ENCODE measurements around the gene CARMIL1.

CARMIL1 gene

DNA sequence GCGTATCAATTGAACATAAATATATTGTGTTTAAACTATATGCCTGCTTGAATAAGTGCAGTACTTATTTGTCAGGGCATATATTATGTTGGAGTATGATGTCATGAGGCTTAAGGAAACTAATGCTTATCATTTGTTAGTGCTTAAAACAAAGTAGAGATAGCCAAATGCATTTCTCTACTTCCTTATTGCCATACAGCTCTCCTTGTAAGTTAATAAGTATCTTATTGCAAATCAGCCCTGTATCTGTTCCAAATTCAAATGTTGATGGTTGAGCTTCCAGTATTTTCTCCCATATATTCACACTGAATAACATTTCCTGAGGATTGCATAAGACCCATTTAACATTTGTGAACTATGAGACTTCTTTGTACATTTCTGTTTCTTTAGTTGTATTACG, 57.8 kb downstream of the CARMIL1 start:
- H3K27ac ChIP-seq (ENCODE audit: low read length, poor library complexity, severe bottlenecking), result no peak overlapping the region
- peaks cover 4% of the 10 kb centered on the region for H3K4me1 ChIP-seq (ENCODE audit: control insufficient read depth, insufficient read depth, low read depth, low read length)
- no peak overlapping the region for H4K91ac ChIP-seq (ENCODE audit: low read length)
- no peaks in the 10 kb centered on the region for H3K36me3 ChIP-seq (ENCODE audit: control insufficient read depth in 1 of 2, insufficient read depth in 2 of 2, low read depth in 1 of 2, low read length in 2 of 2)
- H3K27me3 ChIP-seq (ENCODE audit: control insufficient read depth in 1 of 2, insufficient read depth in 1 of 2, low read length in 2 of 2), result no peaks in the 10 kb centered on the region
- no peak overlapping the region for H2BK5ac ChIP-seq (ENCODE audit: low read depth, low read length, poor library complexity, severe bottlenecking)
- H4K8ac ChIP-seq (ENCODE audit: low read length), result no peak overlapping the region
- H2BK15ac ChIP-seq (ENCODE audit: low read depth, poor library complexity, severe bottlenecking), result no peak overlapping the region
- DNase-seq, result no peak
- H3K14ac ChIP-seq (ENCODE audit: low read length in 2 of 2), result no peak overlapping the region
- no peak overlapping the region for H3K18ac ChIP-seq (ENCODE audit: low read depth in 1 of 2, low read length in 2 of 2)
- no peak overlapping the region for H2BK120ac ChIP-seq (ENCODE audit: low read depth, low read length)
- WGBS, result 83% methylated on average over 1 of the region's 2 CpGs
- no peak overlapping the region for H2AFZ ChIP-seq (ENCODE audit: low read depth, low read length)
- H2BK12ac ChIP-seq (ENCODE audit: low read length in 2 of 2), result no peak overlapping the region
- H3K4me2 ChIP-seq (ENCODE audit: low read length, poor library complexity, severe bottlenecking), result no peak overlapping the region
- no peak overlapping the region for H3K4me3 ChIP-seq (ENCODE audit: insufficient read depth in 1 of 2, low read depth in 1 of 2, low read length in 2 of 2)
- H3K79me1 ChIP-seq (replicated peaks; ENCODE audit: low read length, poor library complexity, severe bottlenecking), result peaks cover 30% of the 10 kb centered on the region
- H3K9me3 ChIP-seq (ENCODE audit: control insufficient read depth, low read length), result no peaks in the 10 kb centered on the region
- no peak overlapping the region for H3K9ac ChIP-seq (ENCODE audit: low read length)
- no peak overlapping the region for H3K4ac ChIP-seq (ENCODE audit: low read depth in 1 of 2, low read length in 2 of 2)
- H2AK5ac ChIP-seq (ENCODE audit: low read length, severe bottlenecking), result no peak overlapping the region
- H3K23ac ChIP-seq (ENCODE audit: low read length in 2 of 2), result no peak overlapping the region

DNA sequence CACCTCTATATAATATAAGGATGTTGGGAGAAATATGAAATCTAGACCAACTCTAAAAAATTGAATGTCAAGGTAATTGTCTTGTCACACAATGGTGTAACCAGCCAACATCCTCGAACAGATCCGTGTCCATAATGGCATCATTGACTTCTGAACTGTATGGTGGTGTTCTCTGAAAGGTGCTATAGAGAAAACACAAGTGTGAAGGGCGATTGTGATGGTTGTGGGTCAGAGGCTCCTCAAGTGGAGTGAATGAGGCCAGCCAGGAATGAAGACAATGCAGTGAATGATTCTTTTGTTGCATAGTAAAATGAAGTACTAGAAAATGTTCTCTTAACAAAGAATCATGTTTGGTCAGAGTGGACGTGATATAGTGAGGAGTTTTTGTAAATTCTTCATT, 58.3 kb downstream of the CARMIL1 start:
- Histone ChIP-seq H3K9ac (ENCODE audit: low read length) (no peak overlapping the region), H3K4me3 (ENCODE audit: insufficient read depth in 1 of 2, low read depth in 1 of 2, low read length in 2 of 2) (no peak overlapping the region), H2BK15ac (ENCODE audit: low read depth, poor library complexity, severe bottlenecking) (no peak overlapping the region), H2BK12ac (ENCODE audit: low read length in 2 of 2) (no peak overlapping the region), H3K36me3 (ENCODE audit: control insufficient read depth in 1 of 2, insufficient read depth in 2 of 2, low read depth in 1 of 2, low read length in 2 of 2) (no peaks in the 10 kb centered on the region), H3K4ac (ENCODE audit: low read depth in 1 of 2, low read length in 2 of 2) (no peak overlapping the region), H2AK5ac (ENCODE audit: low read length, severe bottlenecking) (no peak overlapping the region), H2BK120ac (ENCODE audit: low read depth, low read length) (no peak overlapping the region), H3K79me1 (replicated peaks; ENCODE audit: low read length, poor library complexity, severe bottlenecking) (peaks cover 30% of the 10 kb centered on the region), H3K9me3 (ENCODE audit: control insufficient read depth, low read length) (no peaks in the 10 kb centered on the region), H4K8ac (ENCODE audit: low read length) (no peak overlapping the region), H3K27ac (ENCODE audit: low read length, poor library complexity, severe bottlenecking) (no peak overlapping the region), H2BK5ac (ENCODE audit: low read depth, low read length, poor library complexity, severe bottlenecking) (no peak overlapping the region), H3K14ac (ENCODE audit: low read length in 2 of 2) (no peak overlapping the region), H3K23ac (ENCODE audit: low read length in 2 of 2) (no peak overlapping the region), H3K4me1 (ENCODE audit: control insufficient read depth, insufficient read depth, low read depth, low read length) (peaks cover 4% of the 10 kb centered on the region), H2AFZ (ENCODE audit: low read depth, low read length) (no peak overlapping the region), H3K18ac (ENCODE audit: low read depth in 1 of 2, low read length in 2 of 2) (no peak overlapping the region), H3K27me3 (ENCODE audit: control insufficient read depth in 1 of 2, insufficient read depth in 1 of 2, low read length in 2 of 2) (no peaks in the 10 kb centered on the region), H4K91ac (ENCODE audit: low read length) (no peak overlapping the region), H3K4me2 (ENCODE audit: low read length, poor library complexity, severe bottlenecking) (no peak overlapping the region)
- no peak for DNase-seq
- 82% methylated on average over 4 of the region's 4 CpGs for WGBS

DNA sequence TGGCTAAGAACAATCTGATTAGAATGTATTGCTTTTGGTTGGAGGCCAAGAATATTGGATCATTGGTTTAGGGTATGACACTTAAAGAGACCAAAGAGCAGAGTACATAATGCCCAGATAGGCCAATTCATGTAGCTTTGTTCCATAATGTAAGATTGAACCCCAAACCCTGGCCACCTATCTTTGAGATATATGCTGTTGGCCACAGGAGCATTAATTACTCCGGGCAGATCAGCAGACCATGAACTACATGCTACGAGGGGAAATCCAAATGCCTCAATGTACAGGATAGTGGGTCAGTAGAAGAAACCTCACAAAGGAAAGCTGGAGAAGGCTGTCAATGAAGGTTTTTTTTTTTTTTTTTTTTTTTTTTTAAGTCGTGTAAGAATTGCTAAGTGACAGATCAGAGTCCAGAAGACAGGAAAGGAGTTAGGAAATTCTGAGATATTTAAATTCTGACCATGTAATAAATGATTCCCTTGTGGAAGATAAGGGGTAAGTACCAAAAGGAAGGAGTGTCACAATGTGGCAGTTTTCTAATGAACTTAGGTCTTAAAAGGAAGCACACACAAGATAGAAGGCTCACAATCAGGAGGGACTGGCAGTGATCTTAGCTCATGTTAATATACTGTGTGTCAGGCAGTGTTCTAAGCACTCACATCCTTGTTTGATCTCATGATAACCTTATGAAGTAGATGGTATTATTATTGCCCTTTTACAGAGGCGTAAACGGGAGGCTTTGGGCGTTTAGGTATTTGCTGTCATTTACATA, 61.4 kb downstream of the CARMIL1 start:
- H3K4me2 ChIP-seq (ENCODE audit: low read length, poor library complexity, severe bottlenecking), result no peak overlapping the region
- no peak overlapping the region for H3K18ac ChIP-seq (ENCODE audit: low read depth in 1 of 2, low read length in 2 of 2)
- no peak overlapping the region for H4K91ac ChIP-seq (ENCODE audit: low read length)
- H3K4me1 ChIP-seq (ENCODE audit: control insufficient read depth, insufficient read depth, low read depth, low read length), result peaks cover 4% of the 10 kb centered on the region
- no peak overlapping the region for H2BK120ac ChIP-seq (ENCODE audit: low read depth, low read length)
- H2BK15ac ChIP-seq (ENCODE audit: low read depth, poor library complexity, severe bottlenecking), result no peak overlapping the region
- DNase-seq, result no peak
- H4K8ac ChIP-seq (ENCODE audit: low read length), result no peak overlapping the region
- no peak overlapping the region for H3K9ac ChIP-seq (ENCODE audit: low read length)
- H3K36me3 ChIP-seq (ENCODE audit: control insufficient read depth in 1 of 2, insufficient read depth in 2 of 2, low read depth in 1 of 2, low read length in 2 of 2), result no peaks in the 10 kb centered on the region
- H3K27ac ChIP-seq (ENCODE audit: low read length, poor library complexity, severe bottlenecking), result no peak overlapping the region
- no peak overlapping the region for H3K14ac ChIP-seq (ENCODE audit: low read length in 2 of 2)
- no peaks in the 10 kb centered on the region for H3K9me3 ChIP-seq (ENCODE audit: control insufficient read depth, low read length)
- no peaks in the 10 kb centered on the region for H3K27me3 ChIP-seq (ENCODE audit: control insufficient read depth in 1 of 2, insufficient read depth in 1 of 2, low read length in 2 of 2)
- 80% methylated on average over 6 of the region's 6 CpGs for WGBS
- no peak overlapping the region for H2BK12ac ChIP-seq (ENCODE audit: low read length in 2 of 2)
- no peak overlapping the region for H3K23ac ChIP-seq (ENCODE audit: low read length in 2 of 2)
- H3K4ac ChIP-seq (ENCODE audit: low read depth in 1 of 2, low read length in 2 of 2), result no peak overlapping the region
- no peak overlapping the region for H2BK5ac ChIP-seq (ENCODE audit: low read depth, low read length, poor library complexity, severe bottlenecking)
- H2AFZ ChIP-seq (ENCODE audit: low read depth, low read length), result no peak overlapping the region
- peaks cover 35% of the 10 kb centered on the region for H3K79me1 ChIP-seq (replicated peaks; ENCODE audit: low read length, poor library complexity, severe bottlenecking)
- H3K4me3 ChIP-seq (ENCODE audit: insufficient read depth in 1 of 2, low read depth in 1 of 2, low read length in 2 of 2), result no peak overlapping the region
- no peak overlapping the region for H2AK5ac ChIP-seq (ENCODE audit: low read length, severe bottlenecking)

GRCh38 chr6:25341203-25341552, 62.0 kb downstream of the CARMIL1 start:
- 90% methylated on average over 3 of the region's 3 CpGs for WGBS
- no peak overlapping the region for H2AFZ ChIP-seq (ENCODE audit: low read depth, low read length)
- H3K79me1 ChIP-seq (replicated peaks; ENCODE audit: low read length, poor library complexity, severe bottlenecking), result peaks cover 37% of the 10 kb centered on the region
- H2BK12ac ChIP-seq (ENCODE audit: low read length in 2 of 2), result no peak overlapping the region
- H2BK15ac ChIP-seq (ENCODE audit: low read depth, poor library complexity, severe bottlenecking), result no peak overlapping the region
- H3K4me3 ChIP-seq (ENCODE audit: insufficient read depth in 1 of 2, low read depth in 1 of 2, low read length in 2 of 2), result no peak overlapping the region
- H3K4ac ChIP-seq (ENCODE audit: low read depth in 1 of 2, low read length in 2 of 2), result no peak overlapping the region
- no peak overlapping the region for H3K9ac ChIP-seq (ENCODE audit: low read length)
- H3K14ac ChIP-seq (ENCODE audit: low read length in 2 of 2), result no peak overlapping the region
- H4K91ac ChIP-seq (ENCODE audit: low read length), result no peak overlapping the region
- no peak overlapping the region for H3K4me2 ChIP-seq (ENCODE audit: low read length, poor library complexity, severe bottlenecking)
- H3K27me3 ChIP-seq (ENCODE audit: control insufficient read depth in 1 of 2, insufficient read depth in 1 of 2, low read length in 2 of 2), result no peaks in the 10 kb centered on the region
- H3K4me1 ChIP-seq (ENCODE audit: control insufficient read depth, insufficient read depth, low read depth, low read length), result peaks cover 3% of the 10 kb centered on the region
- no peaks in the 10 kb centered on the region for H3K9me3 ChIP-seq (ENCODE audit: control insufficient read depth, low read length)
- H3K36me3 ChIP-seq (ENCODE audit: control insufficient read depth in 1 of 2, insufficient read depth in 2 of 2, low read depth in 1 of 2, low read length in 2 of 2), result no peaks in the 10 kb centered on the region
- H3K23ac ChIP-seq (ENCODE audit: low read length in 2 of 2), result no peak overlapping the region
- H2BK120ac ChIP-seq (ENCODE audit: low read depth, low read length), result no peak overlapping the region
- H3K18ac ChIP-seq (ENCODE audit: low read depth in 1 of 2, low read length in 2 of 2), result no peak overlapping the region
- H2BK5ac ChIP-seq (ENCODE audit: low read depth, low read length, poor library complexity, severe bottlenecking), result no peak overlapping the region
- no peak overlapping the region for H2AK5ac ChIP-seq (ENCODE audit: low read length, severe bottlenecking)
- no peak overlapping the region for H3K27ac ChIP-seq (ENCODE audit: low read length, poor library complexity, severe bottlenecking)
- no peak overlapping the region for H4K8ac ChIP-seq (ENCODE audit: low read length)
- DNase-seq, result no peak
